HCT116 (cell line): ENCODE results near the gene SEC61A1.

ENCODE experiments used
- CEBPB ChIP-seq: IDR thresholded peaks from 2 replicates; pipeline ENCODE4 v1.6.1; 2012; ENCODE audit warnings: low read depth
- CTCF ChIP-seq, 3 experiments: fragments of 200-600 bp in 1 of 3; sonication (generic) in 1 of 3; IDR thresholded peaks in 2 of 3; conservative IDR thresholded peaks in 1 of 3; 2 replicates each; pipeline ENCODE4 v1.5.1; 2012 to 2017; ENCODE audit warnings: low read depth in 2 of 3, low read length in 2 of 3, antibody characterized with exemption in 1 of 3, borderline replicate concordance in 1 of 3, control low read depth in 1 of 3, mild to moderate bottlenecking in 1 of 3, mixed read lengths in 1 of 3, mixed run types in 1 of 3, moderate library complexity in 1 of 3; ENCODE audit not compliant: insufficient read depth in 1 of 3
- EGR1 ChIP-seq: IDR thresholded peaks from 2 replicates; pipeline ENCODE4 v1.6.1; 2012; ENCODE audit warnings: low read depth
- EZH2 ChIP-seq: fragments of 200-600 bp; sonication (generic); IDR thresholded peaks from 2 replicates; pipeline ENCODE4 v1.6.1; 2017; ENCODE audit warnings: antibody characterized with exemption, mixed run types
- EZH2phosphoT487 ChIP-seq: fragments of 200-600 bp; IDR thresholded peaks from 2 replicates; pipeline ENCODE4 v1.6.1; 2018; ENCODE audit warnings: antibody characterized with exemption, borderline replicate concordance
- MAX ChIP-seq: IDR thresholded peaks from 2 replicates; pipeline ENCODE4 v1.6.1; 2012
- POLR2A ChIP-seq: IDR thresholded peaks from 2 replicates; pipeline ENCODE4 v1.7.0; 2011; ENCODE audit warnings: borderline replicate concordance; ENCODE audit not compliant: insufficient read depth, insufficient read length; ENCODE audit errors: extremely low read depth
- TCF7L2 ChIP-seq: IDR thresholded peaks from 2 replicates; pipeline ENCODE4 v1.7.0; 2011; ENCODE audit warnings: borderline replicate concordance, inconsistent platforms; ENCODE audit not compliant: insufficient read depth, insufficient read length; ENCODE audit errors: extremely low read depth
- ZFX ChIP-seq: fragments of 450-650 bp; IDR thresholded peaks from 2 replicates; pipeline ENCODE4 v1.6.1; 2017

GRCh38 chr3:128033102-128033501, 19.1 kb upstream of the SEC61A1 start:
- no peak for TF ChIP-seq CTCF (IDR thresholded peaks at IDR 0.05 in 2 of 3, conservative IDR thresholded peaks at IDR 0.05 in 1 of 3; ENCODE audit: borderline replicate concordance in 1 of 3, insufficient read depth in 1 of 3, low read depth in 2 of 3, low read length in 2 of 3)
- no peak for TF ChIP-seq EZH2phosphoT487
- no peak for TF ChIP-seq ZFX
- TF ChIP-seq MAX, result no peak
- no peak for TF ChIP-seq TCF7L2
- no peak for TF ChIP-seq EGR1
- TF ChIP-seq POLR2A, result no peak
- TF ChIP-seq CEBPB, result no peak
- no peak for TF ChIP-seq EZH2
